Right cardiac atrium (tissue), 5 donors: Measurements from ENCODE around the gene MPP2. TPM values are rescaled to one million over a fixed set of nuclear protein-coding genes. Genes with fewer than 3 reads are reported as not detected.
A peak's percentile ranks its signal among the peaks of the same experiment; 100 is the strongest.

Source experiments
- ATAC-seq, 2 donors: fragments of 200-7000 bp; cut with Tn5 transposase; one replicate each; pipeline versions ENCODE4 v1.8.0 to v1.9.1; 2020; ENCODE audit warnings: moderate library complexity in 2 of 2, mild to moderate bottlenecking in 1 of 2
- DNase-seq, 3 donors: peaks; one replicate each; pipeline ENCODE4 v3.0.0-alpha.2; 2020
- H3K27ac ChIP-seq: one replicate; pipeline ENCODE4 v1.5.1; 2013; ENCODE audit warnings: mild to moderate bottlenecking, low read length, control low read depth, moderate library complexity
- H3K27me3 ChIP-seq: one replicate; pipeline ENCODE4 v1.6.1; 2013; ENCODE audit not compliant: control insufficient read depth, insufficient read depth
- H3K4me1 ChIP-seq: one replicate; pipeline ENCODE4 v1.6.1; 2013; ENCODE audit warnings: low read length; ENCODE audit not compliant: control insufficient read depth, insufficient read depth
- H3K4me3 ChIP-seq: one replicate; pipeline ENCODE4 v1.5.1; 2013; ENCODE audit warnings: low read length, control low read depth
- H3K9me3 ChIP-seq: one replicate; pipeline ENCODE4 v1.6.1; 2013; ENCODE audit warnings: low read length; ENCODE audit not compliant: control insufficient read depth
- WGBS: extraction: QIAGEN DNeasy Blood & Tissue Kit; methylation state at CpG from one replicate; pipeline ENCODE4 v1.1.7; 2013; 5-methylcytosine and 5-hydroxymethylcytosine counted together
- intact Hi-C, 4 donors: fragments of 100-400 bp; cut with DNase I; formaldehyde crosslinking; loops; one replicate each; pipeline versions ENCODE4 v1.11.0 to v1.14.0; 2022 to 2023
- polyA plus RNA-seq: library from polyadenylated mRNA; stranded (reverse); fragments of 200-250 nt; gene quantifications from one replicate; pipeline ENCODE4 v1.2.3, GENCODE V29; 2013
- total RNA-seq, 4 donors: library from RNA; stranded (reverse); fragmentation: NEBNext Ultra II Directional; extraction: Animal tissue kit (Norgen Biotek cat#: 25700); gene quantifications; one replicate each; pipeline ENCODE4 v1.2.1, GENCODE V29; 2021
- donor health status: healthy with polysubstance abuse.
- donor health status: DM: no; HTN: yes; CAD: no.
- donor health status: DM: no; HTN: no; CAD: no.
- donor health status: DM: no; HTN: yes; CAD: no; lungs with severe emphysema.
- donor health status: DM: yes; HTN: yes; CAD: no.

MPP2 gene
- total and polyA plus RNA-seq, 5 donors, result 8.7 to 20.7 (median 15.1) TPM

- WGBS, result 86% methylated on average over 3 of the region's 3 CpGs
- intact Hi-C loops, result no loop called here
- Histone ChIP-seq H3K4me3 (no peak overlapping the region), H3K27ac (no peak overlapping the region), H3K4me1 (peaks cover 18% of the 10 kb centered on the region), H3K9me3 (no peaks in the 10 kb centered on the region), H3K27me3 (no peaks in the 10 kb centered on the region)
- DNase-seq (no peak), ATAC-seq (no peak)
These were observed 51.2 kb downstream of the MPP2 start for GRCh38 chr17:43856141-43856540.

GRCh38 chr17:43855061-43855460, 52.3 kb downstream of the MPP2 start:
- DNase-seq (no peak), ATAC-seq (no peak)
- Histone ChIP-seq H3K27ac (no peak overlapping the region), H3K4me3 (no peak overlapping the region), H3K4me1 (peaks cover 11% of the 10 kb centered on the region), H3K27me3 (no peaks in the 10 kb centered on the region), H3K9me3 (no peaks in the 10 kb centered on the region)
- intact Hi-C loops, result no loop called here
- WGBS, result 84% methylated on average over 9 of the region's 9 CpGs

- ATAC-seq, result no peak
- H3K4me1 ChIP-seq, result peaks cover 7% of the 10 kb centered on the region
- WGBS, result 71% methylated on average over 8 of the region's 8 CpGs
These were observed 52.8 kb downstream of the MPP2 start for GRCh38 chr17:43854498-43854897.

GRCh38 chr17:43853546-43853945, 53.8 kb downstream of the MPP2 start:
- Histone ChIP-seq H3K4me1 (peaks cover 4% of the 10 kb centered on the region), H3K27me3 (no peaks in the 10 kb centered on the region), H3K27ac (no peak overlapping the region), H3K4me3 (no peak overlapping the region), H3K9me3 (no peaks in the 10 kb centered on the region)
- 80% methylated on average over 7 of the region's 7 CpGs for WGBS
- intact Hi-C loops, result no loop called here
- no peak for ATAC-seq
- no peak for DNase-seq

More at GRCh38 chr17:43854498-43854897, 52.8 kb downstream of the MPP2 start:
- no peaks in the 10 kb centered on the region for H3K9me3 ChIP-seq
- intact Hi-C loops, result no loop called here
- H3K4me3 ChIP-seq, result no peak overlapping the region
- no peaks in the 10 kb centered on the region for H3K27me3 ChIP-seq
- no peak overlapping the region for H3K27ac ChIP-seq
- no peak for DNase-seq

GRCh38 chr17:43852571-43852970, 54.8 kb downstream of the MPP2 start:
- DNase-seq (no peak), ATAC-seq (no peak)
- no peaks in the 10 kb centered on the region for H3K27me3 ChIP-seq
- no peaks in the 10 kb centered on the region for H3K9me3 ChIP-seq
- H3K27ac ChIP-seq, result no peak overlapping the region
- WGBS, result 90% methylated on average over 8 of the region's 8 CpGs
- H3K4me1 ChIP-seq, result peaks cover 2% of the 10 kb centered on the region
- intact Hi-C loops, result no loop called here
- H3K4me3 ChIP-seq, result no peak overlapping the region

- Histone ChIP-seq H3K9me3 (no peaks in the 10 kb centered on the region), H3K27me3 (no peaks in the 10 kb centered on the region), H3K27ac (peak overlapping the region; percentile 33), H3K4me1 (no peaks in the 10 kb centered on the region), H3K4me3 (peak overlapping the region; percentile 41)
- intact Hi-C loops, result loop anchor here in 1 of 4 donors (5.0 kb wide), 1 partner anchor 77 kb away; no protein-coding TSS in a partner anchor
- no peak for DNase-seq
- WGBS, result 82% methylated on average over 8 of the region's 8 CpGs
- no peak for ATAC-seq
These were observed 58.2 kb downstream of the MPP2 start for GRCh38 chr17:43849116-43849515.

- 75% methylated on average over 10 of the region's 10 CpGs for WGBS
- Histone ChIP-seq H3K4me1 (no peaks in the 10 kb centered on the region), H3K27ac (peak overlapping the region; percentile 50), H3K27me3 (no peaks in the 10 kb centered on the region), H3K4me3 (peak overlapping the region; percentile 41), H3K9me3 (no peaks in the 10 kb centered on the region)
- no peak for DNase-seq
- ATAC-seq, result no peak
- intact Hi-C loops, result loop anchor here in 1 of 4 donors (5.0 kb wide), 1 partner anchor 76 kb away; no protein-coding TSS in a partner anchor
These were observed 58.7 kb downstream of the MPP2 start for GRCh38 chr17:43848601-43849000.

GRCh38 chr17:43846963-43847371, 60.4 kb downstream of the MPP2 start, which contains the start of gene CD300LG:
Gene CD300LG (plus strand): TSS chr17:43847176. CDS start chr17:43847217, 41 bp downstream.
- DNase-seq, result peak in 2 of 3 donors; percentile 38 to 63
- intact Hi-C loops, result loop anchor here in 1 of 4 donors (5.0 kb wide), 1 partner anchor 75 kb away; no protein-coding TSS in a partner anchor
- no peaks in the 10 kb centered on the region for H3K9me3 ChIP-seq
- peak; percentile 23 to 40 for ATAC-seq
- H3K27me3 ChIP-seq, result no peaks in the 10 kb centered on the region
- no peaks in the 10 kb centered on the region for H3K4me1 ChIP-seq
- WGBS, result 30% methylated on average over 17 of the region's 17 CpGs
- peak within 1 kb of the TSS; percentile 41 for H3K4me3 ChIP-seq
- peak within 1 kb of the TSS; percentile 8 for H3K27ac ChIP-seq

GRCh38 chr17:43846221-43846712, 61.1 kb downstream of the MPP2 start:
- ATAC-seq (peak; percentile 95), DNase-seq (peak; percentile 87 to 96 (median 96))
- Histone ChIP-seq H3K27ac (no peak overlapping the region), H3K9me3 (no peaks in the 10 kb centered on the region), H3K4me3 (no peak overlapping the region), H3K27me3 (no peaks in the 10 kb centered on the region), H3K4me1 (no peaks in the 10 kb centered on the region)
- 7% methylated on average over 13 of the region's 13 CpGs for WGBS
- intact Hi-C loops, result loop anchor here in 1 of 4 donors (5.0 kb wide), 1 partner anchor 74 kb away; no protein-coding TSS in a partner anchor

- ATAC-seq, result no peak
- no peak for DNase-seq
- Histone ChIP-seq H3K4me1 (no peaks in the 10 kb centered on the region), H3K9me3 (no peaks in the 10 kb centered on the region), H3K27me3 (no peaks in the 10 kb centered on the region), H3K4me3 (no peak overlapping the region), H3K27ac (no peak overlapping the region)
- WGBS, result 57% methylated on average over 4 of the region's 4 CpGs
- intact Hi-C loops, result loop anchor here in 1 of 4 donors (5.0 kb wide), 1 partner anchor 73 kb away; no protein-coding TSS in a partner anchor
These were observed 61.6 kb downstream of the MPP2 start for GRCh38 chr17:43845766-43846165.

GRCh38 chr17:43844241-43844640, 63.1 kb downstream of the MPP2 start:
- no peaks in the 10 kb centered on the region for H3K4me1 ChIP-seq
- WGBS, result 95% methylated on average over 5 of the region's 5 CpGs
- H3K27me3 ChIP-seq, result no peaks in the 10 kb centered on the region
- H3K9me3 ChIP-seq, result no peaks in the 10 kb centered on the region
- no peak for ATAC-seq
- no peak for DNase-seq
- H3K4me3 ChIP-seq, result no peak overlapping the region
- intact Hi-C loops, result no loop called here
- H3K27ac ChIP-seq, result no peak overlapping the region
